ENCODE data around the gene CARM1.
"Not testable (repeated sequence)": the region's sequence is repeated elsewhere in the genome, so short reads cannot be mapped to it uniquely, and the experiment has no call there.

CARM1 gene

DNA sequence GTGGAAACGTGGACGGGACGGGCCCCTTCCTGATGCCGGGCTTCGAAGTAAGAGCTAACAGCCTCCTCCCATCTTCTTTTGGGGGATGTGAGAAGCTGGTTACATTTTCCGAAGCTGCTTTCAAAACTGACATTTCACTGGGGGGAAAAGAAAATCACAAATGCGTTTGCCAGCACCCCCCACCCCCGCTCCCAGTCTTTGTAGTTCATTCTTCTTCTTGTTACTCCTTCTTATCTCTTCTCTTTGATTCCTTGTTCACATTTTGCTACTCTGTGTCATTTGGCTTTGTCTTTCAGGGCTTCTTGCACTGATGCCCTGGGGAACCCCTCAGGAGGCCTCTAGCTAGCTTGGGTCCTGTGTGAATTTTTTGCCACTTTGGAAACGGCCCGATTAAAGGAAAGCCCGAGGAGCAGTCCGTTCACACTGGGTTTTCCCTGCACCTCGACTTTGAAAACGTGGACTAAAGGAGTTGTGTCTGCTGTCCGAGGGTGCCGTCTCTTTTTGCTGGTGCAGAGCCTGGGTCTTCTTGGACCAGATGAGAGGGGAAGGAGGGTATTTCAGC lies 1.3 kb downstream of the CARM1 start:
- DNase-seq (ENCODE audit: low spot score) = no peak

- DNase-seq (ENCODE audit: low spot score) = no peak
These were observed 2.7 kb downstream of the CARM1 start for GRCh38 chr19:10874024-10874423.

DNA sequence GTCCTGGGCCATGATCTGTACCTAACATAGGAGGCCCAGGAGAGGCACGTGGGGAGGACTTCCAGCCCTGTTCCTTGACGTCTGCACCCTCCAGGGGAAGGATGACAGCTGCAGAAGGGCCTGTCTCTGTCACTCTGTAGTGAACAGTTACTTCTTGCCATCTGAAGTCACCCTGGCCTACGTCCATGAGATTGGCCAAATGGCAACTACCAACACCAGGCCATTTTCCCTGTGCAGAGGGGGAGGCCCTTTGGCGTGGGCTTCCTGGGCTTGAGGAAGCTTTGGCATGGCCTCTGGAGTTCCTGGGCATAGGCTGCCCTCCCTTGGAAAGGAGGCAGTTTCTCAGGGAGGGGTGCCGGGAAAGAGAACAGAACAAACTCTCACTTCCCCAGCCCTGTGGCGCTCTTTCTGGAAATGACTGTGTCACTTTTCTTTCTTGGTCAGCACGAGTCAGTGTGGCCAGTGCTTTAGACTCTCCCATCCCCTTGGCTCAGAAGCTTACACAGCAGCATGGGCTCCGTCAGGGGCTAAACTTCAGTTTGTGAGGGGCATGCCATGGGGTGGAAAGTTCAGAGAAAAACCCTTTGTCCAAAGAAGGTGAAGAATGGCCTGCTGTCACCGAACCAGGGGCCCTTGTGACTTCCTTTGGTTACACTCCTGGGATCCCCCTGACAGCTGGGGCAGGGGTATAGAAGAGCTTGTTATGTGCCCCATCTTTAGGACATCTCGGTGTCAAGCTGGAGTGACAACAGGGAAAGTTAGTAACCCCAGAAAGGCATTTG lies 5.3 kb downstream of the CARM1 start:
- DNase-seq (ENCODE audit: low spot score) = peak; percentile 62

DNA sequence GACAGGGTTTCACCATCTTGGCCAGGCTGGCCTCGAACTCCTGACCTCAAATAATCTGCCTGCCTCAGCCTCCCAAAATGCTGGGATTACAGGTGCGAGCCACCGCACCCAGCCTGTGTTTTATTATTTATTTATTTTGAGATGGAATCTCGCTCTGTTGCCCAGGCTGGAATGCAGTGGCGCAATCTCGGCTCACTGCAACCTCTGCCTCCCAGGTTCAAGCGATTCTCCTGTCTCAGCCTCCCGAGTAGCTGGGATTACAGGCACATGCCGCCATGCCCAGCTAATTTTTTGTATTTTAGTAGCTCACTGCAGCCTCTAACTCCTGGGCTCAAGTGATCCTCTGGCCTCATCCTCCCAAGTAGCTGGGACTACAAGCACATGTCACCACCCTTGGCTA lies 6.3 kb downstream of the CARM1 start:
- not testable (repeated sequence) for DNase-seq (ENCODE audit: low spot score)

GRCh38 chr19:10878253-10878652 lies 6.9 kb downstream of the CARM1 start:
- no peak for DNase-seq (ENCODE audit: low spot score)

GRCh38 chr19:10881403-10882107 lies 10.2 kb downstream of the CARM1 start:
- DNase-seq (ENCODE audit: low spot score) = no peak

- no peak for DNase-seq (ENCODE audit: low spot score)
These were observed 10.7 kb downstream of the CARM1 start for GRCh38 chr19:10882108-10882457.

GRCh38 chr19:10884274-10884673 lies 12.9 kb downstream of the CARM1 start:
- DNase-seq (ENCODE audit: low spot score) = no peak

DNA sequence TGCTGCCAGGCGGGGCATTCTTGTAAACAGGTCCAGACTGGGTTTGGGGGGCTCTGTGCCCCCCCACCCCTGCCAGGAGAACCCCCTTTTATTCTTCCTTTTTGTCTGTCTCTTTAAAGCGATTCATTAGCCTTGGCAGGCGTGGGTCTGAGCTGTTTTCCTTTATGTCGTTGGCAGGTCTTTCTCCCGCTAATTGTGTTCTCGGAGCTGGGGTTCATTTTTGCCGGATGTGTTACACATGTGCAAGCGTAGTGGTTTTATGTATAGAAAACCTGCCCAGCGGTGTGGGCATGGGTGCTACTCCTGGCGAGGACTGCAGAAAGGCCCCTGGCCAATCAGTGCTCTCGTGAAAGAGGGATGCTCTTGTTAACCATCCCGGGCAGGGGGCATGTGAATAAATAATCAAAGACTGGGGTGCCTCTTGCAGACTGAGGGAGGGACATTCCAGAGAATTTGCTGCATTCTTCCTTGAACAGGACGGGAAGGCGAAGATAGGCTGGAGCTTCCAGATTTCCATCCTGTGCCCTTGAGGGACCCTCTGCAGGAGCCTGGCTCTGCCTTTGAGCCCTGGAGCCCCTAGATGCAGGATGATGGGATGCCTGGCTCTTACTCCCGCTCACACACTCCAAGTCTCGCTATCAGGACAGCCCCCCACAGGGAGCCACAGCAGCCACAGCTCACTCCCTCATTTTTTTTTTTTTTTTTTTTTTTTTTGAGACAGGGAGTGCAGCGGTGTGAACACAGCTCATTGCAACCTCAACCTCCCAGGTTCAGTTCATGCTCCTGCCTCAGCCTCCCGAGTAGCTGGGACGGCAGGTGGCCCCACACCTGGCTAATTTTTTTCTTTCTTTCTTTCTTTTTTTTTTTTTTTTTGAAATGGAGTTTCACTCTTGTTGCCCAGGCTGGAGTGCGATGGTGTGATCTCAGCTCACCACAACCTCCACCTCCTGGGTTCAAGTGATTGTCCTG lies 14.1 kb downstream of the CARM1 start:
- no peak for DNase-seq (ENCODE audit: low spot score)

DNA sequence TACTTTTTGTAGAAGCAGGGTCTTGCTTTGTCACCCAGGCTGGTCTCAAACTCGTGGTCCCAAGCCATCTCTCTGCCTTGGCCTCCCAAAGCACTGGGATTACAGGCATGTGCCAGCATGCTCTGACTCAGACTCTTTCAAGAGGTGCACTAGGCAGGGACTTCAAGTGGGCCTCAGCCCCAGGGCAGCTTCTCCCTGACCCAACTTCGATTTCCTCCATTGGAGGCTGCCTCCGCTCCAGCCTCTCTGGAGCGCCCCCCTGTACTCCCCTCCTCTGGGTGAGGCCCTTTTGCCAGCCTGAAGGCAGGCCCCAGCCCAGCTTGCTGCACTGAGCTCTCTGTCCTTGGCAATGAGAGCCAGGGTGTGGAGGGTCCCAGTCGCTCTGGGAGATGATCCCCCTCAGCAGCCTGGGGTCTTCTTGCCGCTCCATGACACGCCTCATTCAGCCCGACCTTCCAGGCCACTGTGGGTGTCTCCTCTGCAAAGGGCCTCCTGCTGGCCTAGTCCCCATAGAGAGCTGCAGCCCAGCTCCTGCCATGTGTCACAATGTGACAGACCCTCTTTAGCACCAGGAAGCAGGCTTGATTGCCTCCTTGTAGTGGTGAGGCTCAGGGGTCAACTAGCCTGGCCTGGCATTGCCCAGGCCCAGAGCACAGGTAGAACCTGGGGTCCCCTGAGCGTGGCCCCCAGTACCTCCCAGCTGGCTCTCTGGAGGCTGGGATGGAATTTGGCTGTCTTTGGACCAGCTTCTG lies 16.4 kb downstream of the CARM1 start:
- no peak for DNase-seq (ENCODE audit: low spot score)

GRCh38 chr19:10888421-10888866 lies 17.1 kb downstream of the CARM1 start:
- no peak for DNase-seq (ENCODE audit: low spot score)

- DNase-seq (ENCODE audit: low spot score) = no peak
These were observed 18.5 kb downstream of the CARM1 start for GRCh38 chr19:10889880-10890279.

DNA sequence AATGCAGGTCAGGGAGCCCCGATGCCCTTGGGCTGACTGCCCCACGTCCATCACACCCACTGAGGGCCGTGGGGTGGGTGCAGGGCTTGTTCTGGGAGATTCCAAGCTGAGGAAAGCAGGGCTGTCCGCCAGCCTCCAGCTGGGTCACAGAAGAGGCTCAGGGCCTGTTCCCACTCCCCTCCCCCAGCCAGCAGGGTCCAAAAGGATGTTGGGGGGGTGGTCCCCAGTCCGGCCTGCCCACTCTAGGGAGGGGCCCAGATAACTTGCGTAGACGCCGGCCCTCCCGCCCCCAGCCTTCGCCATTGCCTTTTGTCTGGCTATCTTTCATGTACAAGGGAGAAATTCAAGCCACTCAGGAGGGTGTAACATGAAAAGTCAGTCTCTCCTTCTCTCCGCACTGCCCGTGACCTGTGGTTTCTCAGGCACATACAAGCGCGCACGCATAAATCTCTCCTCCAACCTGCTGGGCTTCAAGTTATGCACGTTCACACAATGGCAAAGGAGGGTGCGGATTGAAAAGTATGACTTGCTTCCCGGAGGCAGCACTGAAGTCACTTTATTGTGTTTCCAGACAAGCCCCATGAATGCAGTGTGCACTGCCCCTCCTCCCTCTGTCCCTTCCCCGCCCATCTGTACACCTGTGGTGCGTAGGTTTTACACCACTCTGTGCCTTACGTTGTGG lies 20.2 kb downstream of the CARM1 start:
- no peak for DNase-seq (ENCODE audit: low spot score)

GRCh38 chr19:10892256-10892655 lies 20.9 kb downstream of the CARM1 start:
- no peak for DNase-seq (ENCODE audit: low spot score)

DNA sequence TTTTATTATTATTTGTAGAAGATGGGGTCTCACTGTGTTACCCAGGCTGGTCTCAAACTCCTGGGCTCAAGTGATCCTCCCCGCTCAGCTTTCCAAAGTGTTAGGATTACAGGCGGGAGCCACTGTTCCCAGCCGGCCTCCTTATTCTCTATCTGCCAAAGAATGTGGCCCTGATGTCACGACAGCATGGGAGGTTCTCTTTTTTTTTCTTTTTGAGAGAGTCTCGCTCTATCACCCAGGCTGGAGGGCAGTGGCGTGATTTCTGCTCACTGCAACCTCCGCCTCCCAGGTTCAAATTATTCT lies 23.5 kb downstream of the CARM1 start:
- no peak for DNase-seq (ENCODE audit: low spot score)

GRCh38 chr19:10895363-10895762 lies 24.0 kb downstream of the CARM1 start:
- DNase-seq (ENCODE audit: low spot score) = no peak

- no peak for DNase-seq (ENCODE audit: low spot score)
These were observed 24.6 kb downstream of the CARM1 start for GRCh38 chr19:10895920-10896319.

DNA sequence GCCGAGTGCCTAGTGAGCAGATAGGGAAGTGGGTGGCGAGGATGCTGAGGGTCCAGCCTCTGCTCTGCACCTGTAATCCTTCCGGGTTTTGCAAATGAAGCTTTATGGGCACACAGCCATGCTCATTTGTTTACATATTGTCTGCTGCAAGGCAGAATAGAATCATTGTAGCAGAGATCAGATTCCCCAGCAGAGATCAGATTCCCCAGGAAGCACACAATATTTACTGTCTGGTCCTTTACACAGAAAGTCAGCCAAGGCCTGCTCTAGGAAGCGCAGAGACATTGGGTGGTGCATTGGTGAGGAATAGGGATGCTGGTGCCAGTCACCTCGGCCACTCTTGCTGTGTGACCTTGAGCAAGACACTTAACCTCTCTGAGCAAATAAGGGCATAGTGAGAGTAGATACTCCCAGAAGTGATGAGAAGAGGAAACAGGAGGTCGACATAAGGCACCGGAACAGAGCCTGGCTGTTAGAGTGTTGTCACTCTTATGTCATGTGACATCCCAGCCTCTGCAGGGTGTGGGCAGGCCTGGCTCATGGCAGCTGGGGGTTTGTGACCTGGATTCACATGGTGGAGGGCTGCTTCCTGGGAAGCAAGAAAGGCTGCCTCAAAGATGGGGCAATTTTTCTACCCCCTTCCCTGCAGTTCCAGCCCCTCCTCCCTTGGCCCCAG lies 25.6 kb downstream of the CARM1 start:
- no peak for DNase-seq (ENCODE audit: low spot score)

DNA sequence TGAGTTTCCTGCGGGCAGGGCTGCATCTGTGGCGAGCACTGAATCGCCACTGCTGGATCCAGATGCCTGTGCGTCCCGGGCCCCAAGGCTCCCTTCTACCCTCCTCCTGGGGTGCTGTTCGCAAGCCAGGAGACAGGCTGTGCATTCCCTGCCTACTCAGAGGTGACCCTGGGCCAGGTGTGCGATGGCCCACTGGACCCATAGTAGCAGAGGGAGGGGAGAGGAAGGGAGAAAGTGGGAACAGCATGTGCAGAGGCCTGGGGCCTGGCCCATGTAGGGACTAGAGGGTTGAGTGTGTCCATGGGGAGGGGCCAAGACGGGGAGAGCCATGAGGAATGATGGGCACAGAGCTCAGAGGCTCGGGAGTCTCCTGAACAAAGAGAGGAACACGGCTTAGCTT lies 27.3 kb downstream of the CARM1 start:
- no peak for DNase-seq (ENCODE audit: low spot score)

DNA sequence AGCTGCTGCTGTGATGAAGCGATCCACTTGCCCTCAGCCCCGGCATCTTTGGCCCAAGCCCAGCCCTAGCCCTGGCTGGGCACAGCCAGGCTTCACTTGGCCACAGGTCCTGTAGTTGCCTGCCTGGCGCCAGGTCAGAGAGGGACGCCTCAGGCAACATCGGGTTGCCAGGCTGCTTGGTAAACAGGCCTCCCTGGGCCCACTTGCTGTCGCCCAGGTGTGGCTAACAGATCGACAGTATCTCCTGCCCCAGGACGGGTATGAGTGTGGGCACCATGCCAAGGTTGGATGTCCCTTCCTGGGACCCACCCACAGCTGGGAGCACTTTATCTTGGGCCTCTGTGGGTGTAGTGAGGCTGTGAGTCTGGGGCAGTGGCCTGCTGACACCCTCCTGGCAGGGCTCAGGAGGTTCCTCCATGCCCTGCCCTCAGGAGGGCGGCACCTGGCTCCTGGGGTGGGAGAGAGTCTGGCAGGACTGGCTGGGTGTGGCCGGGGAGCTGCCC lies 27.8 kb downstream of the CARM1 start:
- DNase-seq (ENCODE audit: low spot score) = no peak
